NCI-H146 treated with DMSO at 0.1 percent for 48 hours (cell line): ENCODE measurements around the gene ADAMTS19.

Experiments
- DNase-seq: peaks from one replicate; lab custom pipeline; 2025; ENCODE audit not compliant: unreplicated experiment; lab: John Stamatoyannopoulos, UW

Gene ADAMTS19

GRCh38 chr5:129664336-129664937, 204.3 kb downstream of the ADAMTS19 start:
- DNase-seq, result no peak

- no peak for DNase-seq
These were observed 210.9 kb downstream of the ADAMTS19 start for GRCh38 chr5:129670957-129671500.

- no peak for DNase-seq
These were observed 211.9 kb downstream of the ADAMTS19 start for GRCh38 chr5:129672006-129672405.

GRCh38 chr5:129679671-129680070, 219.6 kb downstream of the ADAMTS19 start:
- no peak for DNase-seq

GRCh38 chr5:129687941-129688340, 227.8 kb downstream of the ADAMTS19 start:
- no peak for DNase-seq

- DNase-seq, result no peak
These were observed 228.9 kb downstream of the ADAMTS19 start for GRCh38 chr5:129689045-129689444.

GRCh38 chr5:129691220-129691619, 231.1 kb downstream of the ADAMTS19 start:
- DNase-seq, result no peak

- no peak for DNase-seq
These were observed 236.5 kb downstream of the ADAMTS19 start for GRCh38 chr5:129696636-129697035.

- DNase-seq, result no peak
These were observed 238.6 kb downstream of the ADAMTS19 start for GRCh38 chr5:129698661-129699060.

GRCh38 chr5:129716235-129716634, 256.1 kb downstream of the ADAMTS19 start:
- DNase-seq, result no peak

- DNase-seq, result no peak
These were observed 256.6 kb downstream of the ADAMTS19 start for GRCh38 chr5:129716651-129717050.

GRCh38 chr5:129717751-129718310, 257.7 kb downstream of the ADAMTS19 start:
- no peak for DNase-seq

GRCh38 chr5:129718471-129719090, 258.5 kb downstream of the ADAMTS19 start:
- DNase-seq, result no peak

GRCh38 chr5:129724222-129724621, 264.1 kb downstream of the ADAMTS19 start:
- no peak for DNase-seq

- DNase-seq, result no peak
These were observed 264.5 kb downstream of the ADAMTS19 start for GRCh38 chr5:129724647-129725046.

- DNase-seq, result no peak
These were observed 279.7 kb downstream of the ADAMTS19 start for GRCh38 chr5:129739773-129740172.

GRCh38 chr5:129743541-129744187, 283.6 kb downstream of the ADAMTS19 start:
- no peak for DNase-seq

- no peak for DNase-seq
These were observed 285.9 kb downstream of the ADAMTS19 start for GRCh38 chr5:129745997-129746396.

GRCh38 chr5:129746876-129747275, 286.8 kb downstream of the ADAMTS19 start:
- DNase-seq, result no peak

GRCh38 chr5:129747572-129748407, 287.7 kb downstream of the ADAMTS19 start, which contains the start of gene MINAR2:
Gene MINAR2, plus strand, starts transcription at chr5:129748094. Its CDS starts 97 bp downstream, at chr5:129748191.
- DNase-seq, result no peak
